ENCODE data around the gene SH3BP1. TPM values are rescaled to one million over a fixed set of nuclear protein-coding genes. Genes with fewer than 3 reads are reported as not detected.

The SH3BP1 gene
- total and polyA plus RNA-seq, 2 of the 13 experiments (the other 11 are each of a cell fraction or from before 2014, with no cell fraction given): 8.4 to 18.5 TPM

GRCh38 chr22:37659897-37660708 lies 20.6 kb downstream of the SH3BP1 start (continued):
- TF ChIP-seq ZSCAN30 (CRISPR knock-in tag; IDR thresholded peaks at IDR 0.05) (0 out of 2 replicates have a peak, but pooled peaks have one; percentile 17), ZFP62 (CRISPR knock-in tag; IDR thresholded peaks at IDR 0.05) (no peak), MED8 (CRISPR knock-in tag; IDR thresholded peaks at IDR 0.05; ENCODE audit: insufficient replicate concordance) (peak; percentile 16), NCOR1 (IDR thresholded peaks at IDR 0.05; ENCODE audit: borderline replicate concordance, low read length) (0 out of 2 replicates have a peak, but pooled peaks have one; percentile 23), ZNF33B (CRISPR knock-in tag; IDR thresholded peaks at IDR 0.05) (no peak), ZNF691 (CRISPR knock-in tag; IDR thresholded peaks at IDR 0.05; ENCODE audit: borderline replicate concordance, low read depth) (0 out of 2 replicates have a peak, but pooled peaks have one; percentile 13), SIN3A (IDR thresholded peaks at IDR 0.05; ENCODE audit: borderline replicate concordance, low read depth, low read length) (no peak), SOX5 (CRISPR knock-in tag; IDR thresholded peaks at IDR 0.05; ENCODE audit: borderline replicate concordance) (no peak), CCAR2 (optimal IDR thresholded peaks at IDR 0.05; ENCODE audit: low read depth, low read length) (no peak), KDM2A (CRISPR knock-in tag; IDR thresholded peaks at IDR 0.05; ENCODE audit: borderline replicate concordance, low read depth) (no peak), ZNF205 (CRISPR knock-in tag; IDR thresholded peaks at IDR 0.05) (no peak), ZNF543 (CRISPR knock-in tag; IDR thresholded peaks at IDR 0.05) (no peak), PBX2 (CRISPR knock-in tag; IDR thresholded peaks at IDR 0.05) (no peak), ZBTB37 (CRISPR knock-in tag; IDR thresholded peaks at IDR 0.05) (no peak), KDM3A (CRISPR knock-in tag; IDR thresholded peaks at IDR 0.05; ENCODE audit: low read depth) (no peak), ZNF652 (CRISPR knock-in tag; IDR thresholded peaks at IDR 0.05; ENCODE audit: borderline replicate concordance, low read depth) (no peak), TGIF2 (CRISPR knock-in tag; IDR thresholded peaks at IDR 0.05) (no peak), GPBP1L1 (CRISPR knock-in tag; IDR thresholded peaks at IDR 0.05) (no peak), ZNF724P (CRISPR knock-in tag; IDR thresholded peaks at IDR 0.05; ENCODE audit: borderline replicate concordance) (no peak), HNRNPL (IDR thresholded peaks at IDR 0.05; ENCODE audit: low read depth, low read length) (no peak), ZBTB4 (CRISPR knock-in tag; IDR thresholded peaks at IDR 0.05; ENCODE audit: borderline replicate concordance) (no peak), NAIF1 (CRISPR knock-in tag; IDR thresholded peaks at IDR 0.05; ENCODE audit: borderline replicate concordance) (no peak)

All from HepG2 (cell line).